Duodenal mucosa (tissue), 2 donors: ENCODE measurements around the gene SKA3.
A peak's percentile ranks its signal among the peaks of the same experiment; 100 is the strongest.
"Not testable (repeated sequence)": the region's sequence is repeated elsewhere in the genome, so short reads cannot be mapped to it uniquely, and the experiment has no call there.

Experiments used
- H3K27ac ChIP-seq: one replicate; pipeline ENCODE4 v1.7.0; 2013; ENCODE audit warnings: low read depth, low read length
- H3K27me3 ChIP-seq, 2 donors: one replicate each; pipeline ENCODE4 v1.7.0; 2013; ENCODE audit warnings: low read length in 2 of 2, control low read depth in 1 of 2; ENCODE audit not compliant: insufficient read depth in 2 of 2, control insufficient read depth in 1 of 2
- H3K36me3 ChIP-seq, 2 donors: one replicate each; pipeline ENCODE4 v1.7.0; 2013; ENCODE audit warnings: low read length in 2 of 2, control low read depth in 1 of 2; ENCODE audit not compliant: insufficient read depth in 2 of 2, control insufficient read depth in 1 of 2
- H3K4me1 ChIP-seq, 2 donors: one replicate each; pipeline ENCODE4 v1.7.0; 2013; ENCODE audit warnings: low read length in 2 of 2, control low read depth in 1 of 2; ENCODE audit not compliant: insufficient read depth in 2 of 2, control insufficient read depth in 1 of 2
- H3K4me3 ChIP-seq, 2 donors: one replicate each; pipeline ENCODE4 v1.7.0; 2013; ENCODE audit warnings: low read length in 2 of 2, low read depth in 1 of 2
- H3K9ac ChIP-seq, 2 donors: one replicate each; pipeline ENCODE4 v1.7.0; 2013; ENCODE audit warnings: low read length in 2 of 2, low read depth in 1 of 2
- H3K9me3 ChIP-seq, 2 donors: one replicate each; pipeline ENCODE4 v1.7.0; 2013; ENCODE audit warnings: low read length in 2 of 2, control low read depth in 1 of 2; ENCODE audit not compliant: control insufficient read depth in 1 of 2

Gene SKA3

DNA sequence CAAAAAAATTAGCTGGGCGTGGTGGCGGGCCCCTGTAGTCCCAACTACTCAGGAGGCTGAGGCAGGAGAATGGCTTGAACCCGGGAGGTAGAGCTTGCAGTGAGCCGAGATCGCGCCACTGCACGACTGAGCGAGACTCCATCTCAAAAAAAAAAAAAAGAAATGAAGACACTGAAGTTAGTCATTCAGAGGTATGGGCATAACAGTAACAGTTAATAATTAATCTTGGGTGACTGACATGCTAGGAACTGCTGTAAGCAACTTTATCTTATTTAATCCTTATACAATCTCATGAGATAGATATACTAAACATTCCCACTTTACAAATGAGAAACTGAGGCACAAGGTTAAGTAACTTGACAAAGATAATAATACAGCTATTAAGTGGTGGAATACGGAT, 4.9 kb downstream of the SKA3 start:
- Histone ChIP-seq H3K27me3 (no peaks in the 10 kb centered on the region), H3K4me3 (no peak overlapping the region), H3K4me1 (peaks cover 0 to 6% of the 10 kb centered on the region in 2 donors), H3K36me3 (no peaks in the 10 kb centered on the region), H3K9ac (no peak overlapping the region), H3K27ac (no peak overlapping the region), H3K9me3 (no peaks in the 10 kb centered on the region)

DNA sequence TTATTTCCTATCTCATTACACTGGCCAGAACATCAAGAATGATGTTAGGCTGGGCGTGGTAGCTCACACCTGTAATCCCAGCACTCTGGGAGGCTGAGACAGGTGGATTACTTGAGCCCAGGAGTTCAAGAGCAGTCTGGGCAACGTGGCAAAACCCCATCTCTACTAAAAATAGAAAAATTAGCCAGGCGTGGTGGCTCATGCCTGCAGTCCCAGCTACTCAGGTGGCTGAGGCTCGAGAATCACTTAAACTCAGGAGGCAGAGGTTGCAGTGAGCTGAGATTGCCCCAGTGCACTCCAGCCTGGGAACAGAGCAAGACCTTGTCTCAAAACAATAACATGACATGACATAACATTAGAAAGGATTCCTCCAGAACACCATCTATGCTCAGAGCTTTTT, 10.7 kb downstream of the SKA3 start:
- H3K9ac ChIP-seq, H3K9me3 ChIP-seq, H3K4me1 ChIP-seq, H3K27ac ChIP-seq, H3K36me3 ChIP-seq, H3K27me3 ChIP-seq, H3K4me3 ChIP-seq: not testable (repeated sequence)

DNA sequence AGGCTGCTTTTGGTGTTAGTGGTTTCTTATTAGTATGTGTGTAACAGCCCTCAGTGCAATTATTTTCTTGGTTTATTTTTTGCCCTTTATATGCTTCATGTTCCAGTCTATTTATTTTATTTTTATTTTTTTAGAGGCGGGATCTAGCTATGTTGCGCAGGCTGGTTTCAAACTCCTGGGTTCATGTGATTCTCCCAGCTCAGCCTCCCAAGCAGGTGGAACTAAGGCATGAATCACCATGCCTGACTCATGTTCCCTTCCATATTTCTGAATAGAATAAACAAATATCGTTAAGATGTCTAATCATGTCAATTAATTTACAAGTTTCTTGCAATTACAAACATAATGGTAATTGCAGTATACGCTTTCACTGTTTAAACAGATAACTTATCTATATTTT, 11.7 kb downstream of the SKA3 start:
- Histone ChIP-seq H3K4me1 (no peaks in the 10 kb centered on the region), H3K27me3 (no peaks in the 10 kb centered on the region)

DNA sequence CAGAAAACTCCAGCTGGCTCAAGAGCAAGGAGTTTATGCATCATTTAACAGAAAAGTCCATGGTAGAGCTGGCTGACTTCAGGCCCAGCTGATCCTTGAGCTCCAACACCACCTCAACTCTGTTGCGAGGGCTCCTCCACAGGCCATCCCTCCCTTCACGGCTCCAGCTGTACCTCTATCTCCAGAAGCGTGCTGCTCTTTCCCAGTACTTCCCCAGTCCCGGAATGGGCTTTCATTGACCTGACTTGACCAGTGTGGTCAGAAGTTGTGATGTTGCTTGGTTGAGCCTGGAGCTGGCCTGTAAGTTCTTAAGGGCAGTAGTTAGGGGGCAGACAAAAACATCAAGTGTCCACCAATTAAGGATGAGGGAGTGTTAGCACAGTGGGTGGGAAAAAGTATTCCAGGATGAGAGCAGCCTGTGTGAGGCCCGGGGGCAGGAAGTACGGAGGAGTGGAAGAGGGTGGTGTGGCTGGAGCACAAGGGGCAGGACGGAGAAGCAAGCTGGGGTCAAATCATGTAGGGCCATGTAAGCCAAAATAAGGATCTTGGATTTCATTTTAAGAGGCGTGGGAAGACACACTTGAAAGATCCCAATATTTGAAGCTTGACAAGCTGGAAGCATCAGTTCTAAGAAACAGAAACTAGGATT, 24.0 kb downstream of the SKA3 start:
- Histone ChIP-seq H3K4me1 (no peaks in the 10 kb centered on the region), H3K27ac (no peak overlapping the region), H3K36me3 (peaks cover 8 to 11% of the 10 kb centered on the region in 2 donors), H3K9me3 (no peaks in the 10 kb centered on the region), H3K9ac (no peak overlapping the region), H3K27me3 (no peaks in the 10 kb centered on the region), H3K4me3 (no peak overlapping the region)

More for the DNA sequence above, 11.7 kb downstream of the SKA3 start:
- no peak overlapping the region for H3K27ac ChIP-seq
- H3K36me3 ChIP-seq = no peaks in the 10 kb centered on the region
- H3K9me3 ChIP-seq = no peaks in the 10 kb centered on the region
- H3K4me3 ChIP-seq = no peak overlapping the region
- H3K9ac ChIP-seq = no peak overlapping the region

DNA sequence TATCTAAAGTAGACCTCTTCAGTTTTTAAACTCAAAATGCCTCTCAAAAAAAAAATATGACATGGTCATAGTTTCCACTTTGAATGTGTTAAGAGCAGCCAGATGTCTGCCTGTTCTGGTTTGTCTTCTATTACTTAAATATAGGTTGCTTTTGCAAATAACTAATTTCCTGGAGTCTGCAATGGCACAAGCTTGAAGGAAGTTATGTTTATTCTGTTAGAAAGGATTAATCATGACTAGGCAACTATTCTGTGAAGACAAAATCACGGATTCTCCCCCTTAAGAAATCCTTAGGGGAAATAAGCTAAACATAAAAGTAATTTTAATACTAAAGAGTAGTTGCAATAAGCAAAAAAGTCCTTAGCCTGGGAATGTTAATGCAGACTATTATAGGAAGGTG, 26.3 kb downstream of the SKA3 start:
- Histone ChIP-seq H3K4me3 (no peak overlapping the region), H3K4me1 (no peaks in the 10 kb centered on the region), H3K9ac (no peak overlapping the region), H3K36me3 (peaks cover 13 to 20% of the 10 kb centered on the region in 2 donors), H3K9me3 (no peaks in the 10 kb centered on the region), H3K27me3 (no peaks in the 10 kb centered on the region), H3K27ac (no peak overlapping the region)

DNA sequence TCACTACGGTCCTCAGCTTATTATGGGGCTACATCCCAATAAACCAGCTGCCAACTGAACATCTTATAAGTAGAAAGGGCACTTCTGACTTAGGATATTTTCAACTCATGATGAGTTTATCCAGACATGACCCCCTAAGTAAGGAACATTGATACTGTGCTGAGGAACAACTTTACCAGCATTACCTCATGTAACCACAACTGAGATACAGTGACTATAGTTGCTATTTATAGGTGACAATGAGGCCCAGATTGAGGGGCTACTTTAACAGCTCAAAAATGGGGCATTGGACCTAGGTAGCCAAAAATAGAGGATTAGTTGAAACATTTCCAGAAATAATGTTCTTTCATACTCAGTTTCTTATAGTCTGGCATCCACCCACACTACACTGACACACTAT, 26.8 kb downstream of the SKA3 start:
- Histone ChIP-seq H3K4me3 (no peak overlapping the region), H3K9ac (no peak overlapping the region), H3K27ac (no peak overlapping the region), H3K9me3 (no peaks in the 10 kb centered on the region), H3K27me3 (no peaks in the 10 kb centered on the region), H3K36me3 (peaks cover 13 to 21% of the 10 kb centered on the region in 2 donors), H3K4me1 (no peaks in the 10 kb centered on the region)

DNA sequence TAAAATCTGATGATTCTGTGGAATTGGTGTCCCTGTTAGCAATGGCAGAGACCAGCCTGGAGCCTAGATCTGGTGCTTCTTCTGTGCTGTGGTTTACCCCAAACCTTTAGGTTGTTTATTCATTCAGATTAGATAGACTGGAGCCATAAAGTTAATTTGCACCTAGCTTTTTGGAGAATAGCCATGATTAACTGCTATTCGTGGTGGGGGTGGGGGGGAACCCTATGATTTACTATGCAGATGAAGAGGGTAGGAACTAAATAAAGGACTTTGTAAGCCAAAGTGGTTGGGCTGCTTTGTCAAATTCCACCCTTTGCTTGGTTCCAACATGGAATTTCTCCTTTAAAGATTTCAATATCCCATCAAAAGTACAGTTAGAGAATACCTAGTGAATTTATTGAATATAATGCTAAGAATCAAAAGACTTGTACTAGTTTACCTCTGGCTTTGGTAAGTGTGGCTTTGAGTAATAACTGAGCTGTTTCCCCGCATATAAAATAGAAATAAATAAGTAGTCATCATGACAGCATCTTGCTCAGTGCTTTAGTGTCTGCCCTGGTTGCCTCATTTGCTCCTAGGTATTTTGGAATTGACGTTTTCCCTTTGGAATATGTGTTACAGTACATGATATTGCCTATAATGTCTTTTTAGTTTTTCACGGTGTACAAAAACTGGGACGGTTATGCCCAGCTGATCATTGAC, 27.6 kb downstream of the SKA3 start:
- H3K9ac ChIP-seq = no peak overlapping the region
- H3K9me3 ChIP-seq = no peaks in the 10 kb centered on the region
- H3K4me1 ChIP-seq = peaks cover 0 to 2% of the 10 kb centered on the region in 2 donors
- H3K27me3 ChIP-seq = no peaks in the 10 kb centered on the region
- H3K27ac ChIP-seq = no peak overlapping the region
- H3K36me3 ChIP-seq = peaks cover 13 to 23% of the 10 kb centered on the region in 2 donors
- no peak overlapping the region for H3K4me3 ChIP-seq

DNA sequence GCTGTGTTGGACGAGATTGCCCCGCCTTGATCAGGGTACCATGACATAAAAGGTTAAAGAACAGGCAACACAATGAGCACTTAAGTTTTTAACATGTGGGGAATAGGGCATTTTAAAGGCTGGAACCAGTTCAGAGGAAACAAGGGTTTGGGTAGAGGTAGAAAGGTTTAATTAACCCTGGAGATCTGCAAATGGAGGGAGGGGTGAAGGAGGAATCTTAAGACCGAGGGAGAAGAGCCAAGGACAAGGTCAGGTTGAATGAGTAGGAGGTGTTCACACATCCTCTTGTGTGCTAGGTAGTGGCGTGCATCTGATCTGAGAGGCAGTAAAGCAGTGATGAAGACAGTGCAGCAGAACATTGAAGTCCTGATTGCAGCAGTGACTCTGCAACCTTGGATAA, 28.5 kb downstream of the SKA3 start:
- peaks cover 2 to 10% of the 10 kb centered on the region in 2 donors for H3K4me1 ChIP-seq
- H3K36me3 ChIP-seq = peaks cover 13 to 30% of the 10 kb centered on the region in 2 donors
- H3K4me3 ChIP-seq = no peak overlapping the region
- no peaks in the 10 kb centered on the region for H3K27me3 ChIP-seq
- H3K27ac ChIP-seq = no peak overlapping the region
- no peak overlapping the region for H3K9ac ChIP-seq
- no peaks in the 10 kb centered on the region for H3K9me3 ChIP-seq

DNA sequence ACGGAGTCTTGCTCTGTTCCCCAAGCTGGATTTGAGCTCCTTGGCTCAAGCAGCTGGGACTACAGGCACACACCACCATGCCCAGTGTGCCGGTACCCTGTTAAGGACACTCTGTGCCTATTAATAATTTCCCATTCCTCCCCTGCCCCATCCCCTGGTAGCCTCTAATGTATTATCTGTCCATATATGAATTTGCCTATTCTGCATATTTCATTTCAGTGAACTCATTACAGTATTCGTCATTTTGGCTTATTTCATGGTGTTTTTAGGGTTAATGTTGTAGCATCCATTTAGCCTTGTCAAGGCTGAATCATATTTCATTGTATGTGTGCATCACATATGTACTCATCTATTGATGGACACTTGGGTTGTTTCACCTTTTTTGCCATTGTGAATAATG, 33.6 kb downstream of the SKA3 start:
- Histone ChIP-seq H3K27me3 (no peaks in the 10 kb centered on the region), H3K9me3 (no peaks in the 10 kb centered on the region), H3K27ac (no peak overlapping the region), H3K4me3 (peak overlapping the region in 1 of 2 donors; percentile 0), H3K4me1 (peaks cover 10 to 27% of the 10 kb centered on the region in 2 donors), H3K9ac (no peak overlapping the region), H3K36me3 (peaks cover 9 to 31% of the 10 kb centered on the region in 2 donors)

DNA sequence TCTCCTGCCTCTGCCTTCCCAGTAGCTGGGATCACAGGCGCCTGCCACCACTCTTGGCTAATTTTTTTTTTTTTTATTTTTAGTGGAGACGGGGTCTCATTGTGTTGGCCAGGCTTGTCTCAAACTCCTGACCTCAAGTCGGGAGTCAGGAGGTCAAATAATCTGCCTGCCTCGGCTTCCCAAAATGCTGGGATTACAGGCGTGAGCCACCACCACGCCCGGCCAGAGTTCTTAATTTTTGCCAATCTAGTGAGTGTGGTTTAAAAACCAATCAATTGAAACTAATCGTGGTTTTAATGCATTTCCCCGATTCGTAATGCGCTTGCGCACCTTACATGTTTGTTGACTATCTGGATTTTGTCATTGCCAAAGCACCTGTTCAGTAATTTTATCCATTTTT, 37.0 kb downstream of the SKA3 start:
- no peak overlapping the region for H3K27ac ChIP-seq
- H3K9ac ChIP-seq = peak overlapping the region in 1 of 2 donors; percentile 95

More for the DNA sequence above, 37.0 kb downstream of the SKA3 start:
- Histone ChIP-seq H3K4me3 (peak overlapping the region; percentile 73 to 100), H3K9me3 (no peaks in the 10 kb centered on the region), H3K4me1 (peaks cover 10 to 27% of the 10 kb centered on the region in 2 donors), H3K27me3 (no peaks in the 10 kb centered on the region), H3K36me3 (peaks cover 0 to 15% of the 10 kb centered on the region in 2 donors)
